Jurkat, Clone E6-1 (cell line): ENCODE data around the gene ASCC1.
A peak's percentile ranks its signal among the peaks of the same experiment; 100 is the strongest.
"Not testable (repeated sequence)": the region's sequence is repeated elsewhere in the genome, so short reads cannot be mapped to it uniquely, and the experiment has no call there.

Experiments used
- DNase-seq: peaks from one replicate; pipeline ENCODE4 v3.0.0-alpha.2; 2011; ENCODE audit warnings: low read depth, low spot score
- H3K4me3 ChIP-seq: 2 replicates; pipeline ENCODE4 v1.5.1; 2011; ENCODE audit warnings: mild to moderate bottlenecking, low read length, control low read depth, moderate library complexity

The ASCC1 gene

DNA sequence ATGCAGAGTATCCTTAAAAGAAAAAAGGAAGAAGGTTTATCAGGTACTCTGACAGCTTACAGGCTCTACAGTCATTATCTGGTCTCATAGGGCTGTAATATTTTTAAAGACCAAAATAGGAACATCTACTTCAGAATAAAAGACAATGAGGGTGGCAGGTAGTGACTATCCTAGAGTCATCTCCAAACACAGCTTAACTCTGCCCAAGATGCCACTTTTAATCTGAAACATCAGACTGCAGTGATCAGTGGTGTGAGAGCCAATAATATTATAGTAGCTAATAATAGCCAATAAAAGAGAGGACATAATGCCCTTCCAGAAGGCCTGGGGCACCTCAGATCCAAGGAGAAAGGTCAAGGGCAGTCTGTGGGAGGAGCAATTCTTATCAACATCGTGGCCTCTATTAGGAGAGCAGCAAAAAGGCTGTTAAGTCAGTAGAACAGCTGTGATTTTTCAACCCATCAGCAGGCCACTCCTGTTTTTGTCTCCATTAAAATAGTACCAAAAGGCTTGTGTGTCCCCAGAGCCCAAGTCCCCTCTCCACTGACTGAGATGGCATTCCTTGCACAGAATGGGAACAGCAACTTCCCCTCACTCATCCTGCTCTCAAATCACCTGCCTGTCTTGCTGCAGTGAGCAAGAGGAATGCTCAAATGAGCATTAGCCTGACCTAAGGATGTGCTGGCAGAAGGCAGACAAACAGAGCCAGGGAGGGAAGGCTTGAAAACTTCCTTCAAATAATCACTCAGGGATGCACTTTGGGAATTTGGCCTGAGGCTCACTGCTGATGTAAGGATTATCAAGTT is 107.0 kb downstream of the ASCC1 start:
- no peak for DNase-seq
- no peak overlapping the region for H3K4me3 ChIP-seq

DNA sequence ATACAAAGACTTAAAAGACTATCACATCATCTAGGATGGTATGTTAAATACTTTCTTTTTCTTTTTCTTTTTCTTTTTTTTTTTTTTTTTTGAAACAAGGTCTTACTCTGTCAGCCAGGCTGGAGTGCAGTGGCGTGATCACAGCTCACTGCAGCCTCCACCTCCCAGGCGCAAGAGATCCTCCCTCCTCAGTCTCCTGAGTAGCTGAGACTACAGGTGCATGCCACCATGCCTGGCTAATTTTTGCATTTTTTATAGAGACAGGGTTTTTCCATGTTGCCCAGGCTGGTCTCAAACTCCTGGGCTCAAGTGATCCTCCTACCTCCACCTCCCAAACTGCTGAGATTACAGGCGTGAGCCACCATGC is 108.1 kb downstream of the ASCC1 start:
- not testable (repeated sequence) for H3K4me3 ChIP-seq, DNase-seq

DNA sequence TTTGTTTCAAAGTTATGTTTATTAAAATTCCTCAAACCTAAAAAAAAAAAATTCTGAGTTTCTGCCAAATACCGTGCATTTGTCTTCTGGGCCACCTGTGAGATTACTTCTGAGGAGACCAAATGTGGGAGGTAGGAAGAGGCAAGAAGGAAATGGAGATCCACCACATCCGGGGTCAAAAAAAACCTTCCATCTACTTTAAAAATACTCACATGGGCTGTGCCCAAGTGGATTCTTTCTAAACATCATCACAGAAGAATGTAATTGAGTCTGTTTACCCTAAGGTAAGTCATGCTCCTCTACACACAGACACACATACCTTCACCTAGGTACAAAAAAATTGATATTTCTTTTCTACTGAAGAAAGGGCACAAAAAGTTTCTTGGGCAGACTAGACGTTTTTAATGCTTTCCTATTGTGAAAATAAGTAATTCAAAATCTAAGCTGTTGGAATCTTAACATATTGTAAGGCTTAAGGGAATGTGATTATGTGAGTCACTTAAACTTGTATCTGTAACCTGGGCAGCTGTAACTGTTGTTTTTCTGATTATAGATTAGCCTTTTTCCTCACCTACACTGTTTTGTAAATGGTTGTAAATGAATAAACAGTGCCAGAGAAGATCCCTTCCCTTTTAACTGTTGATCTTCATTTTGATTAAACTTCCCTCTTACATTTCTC is 108.6 kb downstream of the ASCC1 start:
- DNase-seq, result peak; percentile 89
- peak overlapping the region; percentile 19 for H3K4me3 ChIP-seq

DNA sequence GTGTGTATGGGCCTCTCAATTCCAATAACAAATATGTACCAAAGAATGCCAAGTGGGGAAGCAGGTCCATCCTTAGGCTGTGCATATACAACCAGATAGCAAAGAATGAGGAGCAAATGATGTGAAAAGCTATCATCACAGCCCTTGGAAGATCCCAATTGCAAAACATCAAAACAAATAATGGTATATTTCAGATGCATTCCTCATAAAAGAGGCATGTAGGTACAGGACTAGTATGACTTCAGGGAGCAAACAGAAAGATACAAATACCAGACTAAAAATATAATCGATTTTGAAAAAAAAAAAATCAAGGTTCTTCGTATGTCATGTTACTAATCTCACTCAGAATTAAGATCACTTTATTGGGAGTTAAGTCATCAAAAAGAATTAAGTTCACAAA is 109.2 kb downstream of the ASCC1 start:
- no peak for DNase-seq
- H3K4me3 ChIP-seq, result peak overlapping the region; percentile 8; the same call in 1 of the 2 replicates

DNA sequence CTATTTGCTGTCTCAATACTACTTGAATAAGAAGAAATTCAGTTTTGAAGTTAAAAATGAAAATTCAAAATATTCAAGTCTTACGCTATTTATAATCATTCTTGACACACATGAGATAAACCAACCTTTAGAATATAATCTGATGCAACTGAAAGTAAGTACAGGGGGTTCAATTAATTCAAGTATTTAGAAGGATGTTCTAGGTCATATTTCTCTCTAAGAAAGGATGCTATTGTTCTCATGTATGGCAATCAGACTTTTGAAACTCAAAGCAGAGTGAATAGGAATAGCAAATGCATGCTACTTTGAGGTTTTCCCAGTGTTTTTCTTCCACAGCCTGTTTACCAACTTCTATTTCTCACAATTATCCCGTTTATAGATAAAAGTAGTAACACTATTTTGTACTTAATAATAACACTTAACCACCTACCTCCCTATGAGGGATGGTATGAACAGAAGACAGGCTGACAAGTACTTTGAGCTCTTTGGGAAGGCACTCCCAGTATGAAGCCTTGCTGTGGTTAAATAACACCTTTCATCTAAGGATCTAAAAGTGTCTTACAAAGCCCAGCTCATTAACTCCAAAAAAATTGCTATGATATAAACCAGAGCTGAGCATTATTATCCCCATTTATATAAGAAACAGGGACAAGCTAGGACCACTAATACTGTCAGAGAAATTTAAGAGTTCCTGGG is 109.8 kb downstream of the ASCC1 start:
- peak; percentile 61 for DNase-seq
- no peak overlapping the region for H3K4me3 ChIP-seq

DNA sequence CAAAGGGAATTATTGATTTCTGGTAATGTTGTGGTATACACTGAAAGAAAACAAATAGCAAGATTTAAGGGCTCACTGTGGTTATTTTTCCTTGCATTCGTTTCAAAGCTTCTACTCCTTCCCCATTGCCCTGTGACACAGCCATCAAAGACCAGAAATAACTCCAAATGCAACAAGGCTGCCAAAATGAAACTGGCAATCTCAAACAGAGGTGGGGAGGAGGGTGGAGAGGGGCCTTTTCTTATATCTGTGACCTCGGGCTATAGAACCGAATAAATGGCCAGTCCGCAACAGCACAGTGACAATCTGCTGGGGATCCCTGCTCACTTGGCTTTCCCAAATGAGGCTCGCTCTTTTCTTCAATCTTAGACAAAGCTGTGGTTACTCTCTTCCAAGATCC is 110.4 kb downstream of the ASCC1 start:
- H3K4me3 ChIP-seq, result no peak overlapping the region
- DNase-seq, result no peak

DNA sequence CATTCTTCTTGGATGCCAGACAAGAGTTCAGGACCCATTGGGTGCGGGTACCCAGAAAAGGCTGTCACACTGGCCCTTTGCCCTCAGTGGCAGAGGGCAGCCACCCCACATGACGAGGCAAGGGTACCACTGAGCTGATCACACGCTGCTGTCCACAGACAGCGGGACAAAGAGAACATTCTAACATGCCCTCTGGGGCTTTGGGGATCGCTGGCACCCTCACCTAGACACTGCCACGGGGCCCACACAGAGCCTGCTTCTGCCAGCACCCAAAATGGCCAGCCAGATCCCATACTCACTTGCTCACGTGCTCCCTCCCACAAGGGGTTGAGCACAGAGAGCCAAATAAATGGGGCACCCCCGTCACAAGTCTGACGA is 111.0 kb downstream of the ASCC1 start:
- no peak for DNase-seq
- H3K4me3 ChIP-seq, result no peak overlapping the region

DNA sequence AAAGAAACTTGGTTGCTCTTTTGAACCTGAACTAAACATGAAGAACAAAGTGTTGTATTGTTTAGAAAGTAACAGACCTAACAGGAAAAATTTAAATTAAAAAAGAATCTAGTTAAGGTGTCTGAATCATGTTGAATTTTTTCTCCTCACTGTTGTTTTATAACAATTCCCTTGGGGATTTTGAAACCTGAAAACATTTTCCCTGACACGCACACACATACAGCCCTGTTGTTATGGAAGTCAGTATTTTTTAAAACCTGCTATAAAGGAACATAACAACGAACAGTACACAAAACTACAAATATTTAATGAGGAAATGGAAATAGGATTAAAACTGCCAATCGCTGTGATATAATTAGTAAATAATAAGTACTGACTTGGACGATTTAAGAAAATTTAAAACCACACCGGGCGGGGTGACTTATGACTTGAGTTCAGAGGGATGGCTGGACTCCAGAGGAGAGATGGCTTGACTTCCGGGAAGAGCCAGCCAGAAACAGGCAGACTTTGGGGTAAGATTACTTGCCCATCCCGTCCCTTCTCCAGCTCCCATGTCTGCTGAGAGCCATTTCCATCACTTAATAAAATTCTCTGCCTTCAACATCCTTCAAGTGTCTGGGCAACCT is 111.5 kb downstream of the ASCC1 start:
- no peak overlapping the region for H3K4me3 ChIP-seq
- DNase-seq, result no peak

DNA sequence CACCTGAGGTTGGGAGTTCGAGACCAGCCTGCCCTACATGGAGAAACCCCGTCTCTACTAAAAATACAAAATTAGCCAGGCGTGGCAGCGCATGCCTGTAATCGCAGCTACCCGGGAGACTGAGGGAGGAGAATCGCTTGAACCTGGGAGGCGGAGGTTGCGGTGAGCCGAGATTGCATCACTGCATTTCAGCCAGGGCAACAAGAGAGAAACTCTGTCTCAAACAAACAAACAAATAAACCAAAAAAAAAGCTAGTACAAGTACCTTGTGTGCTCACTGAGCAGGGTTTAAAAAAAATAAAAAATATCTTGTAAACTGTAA is 116.5 kb downstream of the ASCC1 start:
- H3K4me3 ChIP-seq, result no peak overlapping the region
- no peak for DNase-seq

DNA sequence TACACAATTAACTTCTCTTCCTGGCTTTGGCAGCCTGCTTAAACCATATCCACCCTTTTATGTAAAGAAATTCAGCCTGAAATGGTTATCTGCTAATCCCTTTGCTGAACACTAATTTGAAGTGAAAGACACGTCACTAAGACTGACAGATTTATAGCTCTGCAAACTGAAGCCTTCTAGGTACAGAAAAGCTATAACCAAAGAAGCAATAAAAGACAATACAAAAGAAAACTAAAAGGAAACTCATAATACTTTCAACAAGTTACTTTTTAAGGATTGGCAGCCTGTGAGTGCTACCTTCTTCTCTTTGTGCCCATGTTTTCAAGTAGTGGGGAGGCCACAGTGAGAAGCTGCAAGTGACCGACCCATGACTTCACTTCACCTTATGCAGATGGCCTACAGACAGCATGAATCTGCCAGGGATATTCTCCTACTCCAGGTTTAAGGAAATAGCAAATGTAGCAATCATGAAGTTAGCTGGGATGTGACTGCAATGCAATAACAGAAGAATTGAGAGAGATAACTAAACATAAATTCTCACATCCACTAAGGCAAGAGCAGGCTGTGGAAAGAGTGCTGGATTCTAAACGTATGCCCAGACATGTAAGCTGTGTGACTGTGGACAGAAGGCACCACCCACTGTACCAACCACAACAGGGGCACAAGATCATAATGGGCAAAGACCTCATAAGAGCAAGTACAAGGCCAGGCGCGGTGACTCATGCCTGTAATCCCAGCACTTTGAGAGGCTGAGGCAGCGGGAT is 117.1 kb downstream of the ASCC1 start:
- no peak overlapping the region for H3K4me3 ChIP-seq
- DNase-seq, result no peak

DNA sequence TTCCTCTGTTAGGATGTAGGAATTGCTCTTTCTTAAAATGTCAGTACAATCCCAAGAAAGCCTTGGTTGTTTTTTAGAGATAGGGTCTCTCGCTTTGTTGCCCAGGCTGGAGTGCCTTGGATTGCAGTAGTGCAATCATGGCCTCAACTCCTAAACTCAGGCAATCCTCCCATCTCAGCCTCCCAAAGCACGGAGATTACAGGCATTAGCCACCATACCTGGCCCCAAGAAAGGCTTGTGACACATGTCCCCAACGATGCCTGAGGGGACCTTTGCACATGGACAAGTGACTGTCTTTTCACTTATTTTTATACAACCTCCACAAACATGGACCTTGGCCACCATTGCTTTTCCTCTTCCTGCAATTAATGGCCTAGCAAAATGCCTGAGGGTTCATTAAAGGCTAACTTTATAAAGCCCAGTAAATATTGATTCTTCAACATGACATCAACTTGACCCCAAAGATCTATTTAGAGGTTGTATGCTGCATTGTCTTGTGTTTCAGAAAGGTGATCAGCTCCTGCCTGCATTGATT is 117.7 kb downstream of the ASCC1 start:
- H3K4me3 ChIP-seq, result no peak overlapping the region
- no peak for DNase-seq

DNA sequence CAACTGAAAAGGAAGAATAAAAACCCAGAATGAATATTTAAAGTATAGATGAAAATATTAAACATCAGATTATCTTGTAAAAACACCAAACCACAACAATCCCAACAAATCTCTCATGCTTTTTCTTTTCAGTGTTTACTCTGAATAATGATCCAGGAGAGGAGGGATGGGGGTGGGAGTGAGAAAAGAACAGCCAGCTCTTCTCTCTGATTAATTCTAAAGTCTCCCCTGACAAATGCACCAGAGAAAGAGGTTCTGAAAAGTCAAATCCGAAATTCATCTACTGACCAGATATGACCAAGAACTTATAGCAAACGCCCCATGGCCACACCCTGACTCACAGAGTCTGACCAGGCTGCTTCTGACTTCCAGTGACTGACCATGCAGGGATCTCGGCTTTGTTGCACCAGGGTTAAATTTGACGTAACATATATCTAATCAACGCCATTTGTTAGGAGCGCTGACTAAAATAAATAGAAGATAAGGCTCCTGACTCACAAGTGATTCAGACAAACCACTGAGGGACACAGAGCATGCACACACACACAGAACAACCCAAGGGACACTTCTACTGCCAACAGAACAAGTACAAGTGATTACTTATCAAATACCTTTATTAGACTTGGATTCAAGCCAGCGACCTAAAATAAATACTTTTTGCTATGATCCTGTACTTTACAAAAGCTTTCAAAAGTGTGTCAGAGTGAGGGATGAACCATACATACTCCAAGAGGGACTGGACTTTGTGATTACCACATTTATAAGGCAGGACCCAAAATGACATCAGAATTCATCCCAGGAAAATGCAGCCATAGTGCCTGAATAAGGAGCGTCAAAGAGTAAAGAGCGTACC is 118.4 kb downstream of the ASCC1 start:
- DNase-seq, result no peak
- no peak overlapping the region for H3K4me3 ChIP-seq

DNA sequence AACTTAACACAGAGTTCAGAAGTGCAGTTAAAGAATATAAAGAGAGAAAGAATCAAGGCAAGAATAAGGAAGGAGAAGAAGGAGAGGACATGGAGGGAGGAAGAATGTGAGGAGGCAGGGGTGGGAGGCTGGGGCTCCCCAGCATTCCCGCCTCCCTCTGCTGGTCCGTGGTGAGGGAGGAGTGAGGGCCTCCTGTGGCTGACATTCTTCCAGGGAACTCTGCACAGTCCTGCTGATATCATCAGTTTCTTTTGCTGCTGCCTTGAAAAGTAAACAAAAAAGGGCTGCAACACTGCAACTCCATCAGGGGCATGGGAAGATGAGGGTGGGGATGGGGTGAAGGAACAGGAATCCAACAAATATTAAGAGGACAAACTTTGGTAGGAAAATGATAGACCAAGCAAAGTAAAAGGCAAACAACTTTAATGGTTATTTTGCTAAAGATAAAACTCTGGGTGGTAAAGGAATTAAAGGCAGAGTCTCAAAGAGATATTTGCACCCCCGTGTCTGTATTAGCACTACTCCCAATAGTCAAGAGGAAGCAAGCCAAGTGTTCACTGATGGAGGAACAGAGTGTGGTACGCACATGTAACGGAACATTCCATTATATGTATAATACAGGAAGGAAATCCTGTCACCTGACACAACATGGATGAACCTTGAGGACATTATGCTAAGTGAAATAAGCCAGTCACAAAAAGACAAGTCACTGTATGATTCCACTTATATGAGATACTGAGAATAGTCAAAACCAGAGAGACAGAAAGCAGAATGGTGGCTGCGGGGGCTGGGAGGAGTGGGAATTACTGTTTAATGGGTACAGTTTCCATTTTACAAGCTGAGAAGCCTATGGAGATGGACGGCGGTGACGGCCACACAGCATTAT is 119.7 kb downstream of the ASCC1 start:
- no peak for DNase-seq
- no peak overlapping the region for H3K4me3 ChIP-seq

DNA sequence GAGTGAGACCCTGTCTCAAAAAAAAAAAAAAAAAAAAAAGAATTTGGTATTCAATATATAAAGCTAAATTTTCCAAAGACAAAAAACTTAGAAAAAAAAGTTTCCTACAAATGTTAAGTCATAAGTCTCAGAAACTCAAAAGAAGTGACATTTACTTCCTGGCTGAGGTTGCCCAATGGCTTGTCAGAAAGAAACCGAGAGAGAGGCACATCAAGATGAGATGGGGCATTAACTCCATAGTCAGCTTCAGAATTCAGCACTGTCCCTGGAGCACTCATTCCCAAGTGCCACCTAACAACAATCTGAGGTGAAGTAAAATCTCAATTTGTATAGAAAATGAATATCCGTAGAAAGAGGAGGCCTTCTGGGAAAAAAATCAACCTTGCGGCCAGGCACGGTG is 120.9 kb downstream of the ASCC1 start:
- H3K4me3 ChIP-seq, result no peak overlapping the region
- no peak for DNase-seq

DNA sequence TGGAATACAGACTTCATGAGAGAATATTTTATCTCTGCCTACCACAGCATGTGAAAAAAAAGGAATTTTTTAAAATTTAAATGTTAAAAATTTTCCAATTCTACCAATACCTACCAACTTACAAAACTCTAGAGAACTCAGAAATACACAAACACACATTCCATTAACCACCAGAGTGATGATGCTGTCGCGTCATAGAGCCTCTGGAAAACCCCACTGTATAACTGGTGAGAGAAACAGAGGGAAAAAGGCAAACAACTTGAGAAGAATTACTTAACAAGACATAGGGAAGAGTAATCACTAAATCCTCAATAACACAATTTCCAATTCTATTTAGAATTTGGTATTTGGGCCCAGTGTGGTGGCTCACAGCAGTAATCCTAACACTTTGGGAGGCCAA is 121.5 kb downstream of the ASCC1 start:
- no peak for DNase-seq
- H3K4me3 ChIP-seq, result no peak overlapping the region

DNA sequence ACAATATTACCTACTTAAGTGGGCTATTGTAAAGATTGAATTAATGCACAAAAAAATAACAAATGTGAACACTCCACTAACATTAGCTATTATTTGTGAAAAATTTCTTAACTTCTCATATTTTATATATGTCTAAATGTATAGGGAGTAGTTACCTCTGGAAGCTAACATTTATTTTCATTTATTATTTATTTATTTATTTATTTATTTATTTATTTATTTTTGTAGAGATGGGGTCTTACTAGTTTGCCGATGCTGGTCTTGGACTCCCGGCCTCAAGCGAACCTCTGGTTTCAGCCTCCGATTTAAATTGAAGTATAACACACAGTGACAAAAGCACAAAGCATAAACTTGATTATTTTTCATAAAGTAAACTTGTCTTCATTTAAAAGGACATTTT is 122.6 kb downstream of the ASCC1 start:
- H3K4me3 ChIP-seq, result no peak overlapping the region
- DNase-seq, result no peak

DNA sequence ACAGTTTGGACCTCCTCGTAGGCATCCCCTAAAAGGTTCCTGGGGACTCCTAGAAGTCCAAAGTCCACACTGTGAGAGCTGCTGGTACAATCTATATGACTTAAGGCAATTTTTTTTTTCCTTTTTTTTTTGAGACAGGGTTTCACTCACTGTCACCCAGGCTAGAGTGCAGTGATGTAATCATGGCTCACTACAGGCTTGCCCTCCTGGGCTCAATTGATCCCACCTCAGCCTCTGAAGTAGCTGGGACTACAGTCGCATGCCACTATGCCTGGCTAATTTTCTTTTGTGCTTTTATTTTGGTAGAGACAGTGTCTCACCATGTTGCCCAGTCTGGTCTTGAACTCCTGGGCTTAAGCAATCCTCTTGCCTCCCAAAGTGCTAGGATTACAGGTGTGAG is 123.1 kb downstream of the ASCC1 start:
- DNase-seq, result no peak
- H3K4me3 ChIP-seq, result no peak overlapping the region
